ENCODE measurements around the gene SLC5A9. TPM values are rescaled to one million over a fixed set of nuclear protein-coding genes. Genes with fewer than 3 reads are reported as not detected.
"Not testable (repeated sequence)": the region's sequence is repeated elsewhere in the genome, so short reads cannot be mapped to it uniquely, and the experiment has no call there.

Gene SLC5A9
- total RNA-seq, 1 experiment from 2014 or later: not detected

DNA sequence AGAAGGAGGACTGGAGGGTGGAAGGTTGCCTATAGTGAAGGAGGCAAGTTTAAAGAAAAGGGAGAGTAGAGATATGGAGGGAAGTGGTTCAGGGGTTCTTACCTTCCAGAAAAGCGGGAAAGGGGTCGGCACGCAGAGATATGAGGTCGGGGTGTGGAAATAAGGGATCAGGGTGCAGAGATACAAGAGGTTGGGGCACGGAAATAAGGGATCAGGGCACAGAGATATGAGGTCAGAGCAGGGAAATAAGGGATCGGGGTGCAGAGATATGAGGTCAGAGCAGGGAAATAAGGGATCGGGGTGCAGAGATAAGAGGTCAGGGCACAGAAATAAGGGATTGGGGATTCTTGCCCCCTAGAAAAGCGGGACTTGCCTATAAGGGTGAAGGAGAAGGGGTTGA lies 9.1 kb upstream of the SLC5A9 start:
- not testable (repeated sequence) for DNase-seq (ENCODE audit: low spot score)

DNA sequence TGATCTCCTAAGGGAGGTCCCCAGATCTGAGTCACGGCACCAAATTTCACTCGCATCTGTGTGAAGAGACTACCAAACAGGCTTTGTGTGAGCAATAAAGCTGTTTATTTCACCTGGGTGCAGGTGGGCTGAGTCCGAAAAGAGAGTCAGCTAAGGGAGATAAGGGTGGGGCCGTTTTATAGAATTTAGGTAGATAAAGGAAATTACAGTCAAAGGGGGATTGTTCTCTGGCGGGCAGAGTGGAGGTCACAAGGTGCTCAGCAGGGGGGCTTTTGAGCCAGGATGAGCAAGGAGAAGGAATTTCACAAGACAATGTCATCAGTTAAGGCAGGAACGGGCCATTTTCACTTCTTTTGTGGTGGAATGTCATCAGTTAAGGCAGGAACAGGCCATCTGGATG lies 8.2 kb upstream of the SLC5A9 start:
- not testable (repeated sequence) for DNase-seq (ENCODE audit: low spot score)

GRCh38 chr1:48214820-48215219 lies 7.7 kb upstream of the SLC5A9 start:
- no peak for DNase-seq (ENCODE audit: low spot score)

DNA sequence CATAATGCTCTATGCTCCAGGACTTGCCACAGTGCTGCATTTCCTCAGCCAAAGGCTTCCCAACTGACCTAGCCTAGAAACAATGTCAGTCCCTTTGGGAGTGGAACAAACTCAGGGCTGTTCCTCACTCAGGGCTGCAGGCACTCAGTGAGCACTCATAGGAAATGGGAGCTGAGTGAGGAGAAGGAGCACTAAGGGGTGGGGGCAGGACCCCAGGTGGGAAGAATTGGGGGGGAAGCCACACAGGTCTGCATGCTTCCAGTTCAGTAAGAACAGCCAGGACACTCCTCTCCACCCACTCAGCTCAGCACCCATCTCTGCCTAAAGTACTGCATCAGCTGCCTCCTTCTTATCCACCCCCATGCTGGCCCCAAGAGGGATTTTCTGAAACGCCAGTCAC lies 7.3 kb upstream of the SLC5A9 start:
- DNase-seq (ENCODE audit: low spot score): no peak

GRCh38 chr1:48215889-48216288 lies 6.6 kb upstream of the SLC5A9 start:
- DNase-seq (ENCODE audit: low spot score): no peak

GRCh38 chr1:48216313-48216712 lies 6.2 kb upstream of the SLC5A9 start:
- no peak for DNase-seq (ENCODE audit: low spot score)

GRCh38 chr1:48216941-48217340 lies 5.6 kb upstream of the SLC5A9 start:
- DNase-seq (ENCODE audit: low spot score): no peak

DNA sequence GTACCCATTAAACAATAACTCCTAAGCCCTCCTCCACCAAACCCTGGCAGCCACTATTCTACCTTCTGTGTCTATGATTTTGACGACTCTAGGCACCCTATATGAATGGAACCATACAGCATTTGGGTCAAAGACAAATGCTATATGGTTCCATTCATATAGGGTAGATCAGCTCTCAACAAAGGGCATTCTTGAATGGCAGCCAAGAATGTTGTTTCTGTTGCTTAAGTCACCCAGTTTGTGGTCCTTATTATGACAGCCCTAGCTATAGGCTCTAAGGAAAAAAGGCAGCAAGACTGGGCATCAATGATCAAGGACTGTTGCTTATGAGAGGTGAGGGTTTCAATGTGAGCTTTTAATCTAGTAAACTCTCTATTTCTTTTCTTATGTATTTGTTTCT lies 4.7 kb upstream of the SLC5A9 start:
- DNase-seq (ENCODE audit: low spot score): no peak

GRCh38 chr1:48219803-48220202 lies 2.7 kb upstream of the SLC5A9 start:
- no peak for DNase-seq (ENCODE audit: low spot score)

- no peak for DNase-seq (ENCODE audit: low spot score)
Observed at GRCh38 chr1:48221122-48221521, 1.4 kb upstream of the SLC5A9 start.

DNA sequence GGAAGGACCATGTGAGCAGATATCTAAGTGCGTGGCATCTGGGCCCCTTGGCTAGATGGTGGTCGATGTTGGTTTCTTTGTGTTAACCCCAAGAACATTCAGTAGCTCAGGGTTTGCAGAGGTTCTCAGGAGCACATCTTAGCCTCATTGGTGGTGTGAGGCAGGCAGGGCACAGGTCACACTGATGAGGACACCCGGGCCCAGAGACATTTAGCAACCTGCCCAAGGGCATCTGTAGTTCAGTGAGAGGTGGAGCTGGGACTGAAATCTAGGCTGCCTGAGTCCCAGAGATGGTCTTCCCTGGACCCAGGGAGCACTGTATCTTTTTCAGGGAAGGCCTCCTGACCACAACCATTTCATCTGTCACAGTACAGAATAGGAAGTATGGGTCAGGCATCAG lies 859 bp upstream of the SLC5A9 start:
- no peak for DNase-seq (ENCODE audit: low spot score)

- no peak for DNase-seq (ENCODE audit: low spot score)
Observed at GRCh38 chr1:48223366-48224240, 1.1 kb downstream of the SLC5A9 start.

DNA sequence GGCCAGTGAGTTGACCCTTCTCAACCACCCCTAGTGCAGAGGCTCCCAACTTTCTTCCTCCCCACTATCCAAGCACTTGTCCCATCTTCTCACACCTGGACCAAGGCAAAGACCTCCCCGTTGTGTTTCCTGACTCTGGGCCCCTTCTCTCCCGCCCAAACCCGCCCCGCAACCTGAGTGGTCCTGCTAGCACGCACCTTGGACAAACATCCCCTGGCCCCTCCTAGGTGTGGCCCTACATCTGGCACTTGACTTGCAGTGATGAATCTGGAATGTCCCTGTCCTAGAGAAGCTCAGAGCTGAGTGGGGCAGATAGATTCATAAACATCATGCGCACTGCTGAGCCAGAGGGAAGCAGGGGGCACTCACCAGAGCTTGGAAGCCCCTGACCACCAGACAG lies 2.3 kb downstream of the SLC5A9 start:
- DNase-seq (ENCODE audit: low spot score): no peak

- no peak for DNase-seq (ENCODE audit: low spot score)
Observed at GRCh38 chr1:48225579-48225978, 3.1 kb downstream of the SLC5A9 start.

DNA sequence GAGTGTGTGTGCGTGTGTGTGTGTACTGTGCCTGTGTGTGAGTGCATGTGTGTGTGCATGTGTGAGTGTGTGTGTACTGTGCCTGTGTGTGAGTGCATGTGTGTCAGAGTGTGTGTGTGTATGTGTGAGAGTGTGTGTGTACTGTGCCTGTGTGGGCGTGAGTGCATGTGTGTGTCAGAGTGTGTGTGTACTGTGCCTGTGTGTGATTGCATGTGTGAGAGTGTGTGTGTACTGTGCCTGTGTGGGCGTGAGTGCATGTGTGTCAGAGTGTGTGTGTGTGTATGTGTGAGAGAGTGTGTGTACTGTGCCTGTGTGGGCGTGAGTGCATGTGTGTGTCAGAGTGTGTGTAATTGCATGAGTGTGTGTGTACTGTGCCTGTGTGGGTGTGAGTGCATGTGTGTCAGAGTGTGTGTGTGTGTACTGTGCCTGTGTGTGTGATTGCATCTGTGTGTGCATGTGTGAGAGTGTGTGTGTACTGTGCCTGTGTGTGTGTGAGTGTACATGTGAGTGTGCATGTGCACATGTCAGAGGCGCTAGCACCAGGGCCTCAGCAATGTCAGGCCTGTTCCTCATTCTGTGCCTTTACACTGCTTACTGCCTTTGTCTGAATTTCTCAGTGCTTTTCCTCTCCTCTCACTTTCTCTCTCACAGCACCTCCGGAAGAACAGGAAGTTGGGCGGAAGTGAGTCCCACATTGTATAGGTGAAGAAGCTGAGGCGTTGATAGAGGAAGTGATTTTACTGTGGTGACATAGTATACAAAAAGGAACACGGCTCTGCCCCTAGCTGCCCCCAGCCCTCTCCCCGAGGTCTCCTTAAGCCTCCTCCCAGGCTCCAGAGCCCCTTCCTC lies 4.9 kb downstream of the SLC5A9 start:
- no peak for DNase-seq (ENCODE audit: low spot score)

- no peak for DNase-seq (ENCODE audit: low spot score)
Observed at GRCh38 chr1:48228156-48228555, 5.6 kb downstream of the SLC5A9 start.

DNA sequence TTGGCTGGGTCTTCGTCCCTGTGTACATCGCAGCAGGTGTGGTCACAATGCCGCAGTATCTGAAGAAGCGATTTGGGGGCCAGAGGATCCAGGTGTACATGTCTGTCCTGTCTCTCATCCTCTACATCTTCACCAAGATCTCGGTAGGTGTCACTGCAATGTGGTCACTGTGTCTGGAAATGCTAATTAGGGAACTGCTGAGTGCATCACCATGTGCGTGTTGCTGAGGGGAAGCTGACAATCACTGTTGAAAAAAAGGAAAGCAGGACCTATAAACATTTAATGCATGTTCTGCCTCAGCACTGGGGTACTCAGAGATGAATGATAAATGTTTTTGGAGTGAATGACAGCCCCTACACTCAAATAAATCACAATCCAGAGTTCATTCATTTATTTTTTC lies 6.8 kb downstream of the SLC5A9 start:
- no peak for DNase-seq (ENCODE audit: low spot score)

GRCh38 chr1:48230236-48230635 lies 7.7 kb downstream of the SLC5A9 start:
- DNase-seq (ENCODE audit: low spot score): no peak

DNA sequence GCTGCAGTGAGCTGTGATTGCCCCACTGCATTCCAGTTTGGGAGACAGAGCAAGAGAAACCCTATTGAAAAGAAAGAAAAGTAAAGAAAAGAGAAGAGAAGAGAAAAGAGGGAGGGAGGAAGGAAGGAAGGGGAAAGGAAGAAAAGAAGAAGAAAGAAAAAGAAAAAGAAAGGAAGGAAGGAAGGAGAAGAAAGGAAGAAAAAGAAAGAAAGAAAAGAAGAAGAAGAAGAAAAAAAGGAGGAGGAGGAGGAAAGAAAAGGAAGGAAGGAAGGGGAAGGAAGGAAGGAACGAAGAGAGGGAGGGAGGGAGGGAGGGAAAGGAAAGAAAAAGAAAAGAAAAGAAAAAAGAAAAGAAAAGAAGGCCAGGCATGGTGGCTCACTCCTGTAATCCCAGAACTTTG lies 10.2 kb downstream of the SLC5A9 start:
- no peak for DNase-seq (ENCODE audit: low spot score)

DNA sequence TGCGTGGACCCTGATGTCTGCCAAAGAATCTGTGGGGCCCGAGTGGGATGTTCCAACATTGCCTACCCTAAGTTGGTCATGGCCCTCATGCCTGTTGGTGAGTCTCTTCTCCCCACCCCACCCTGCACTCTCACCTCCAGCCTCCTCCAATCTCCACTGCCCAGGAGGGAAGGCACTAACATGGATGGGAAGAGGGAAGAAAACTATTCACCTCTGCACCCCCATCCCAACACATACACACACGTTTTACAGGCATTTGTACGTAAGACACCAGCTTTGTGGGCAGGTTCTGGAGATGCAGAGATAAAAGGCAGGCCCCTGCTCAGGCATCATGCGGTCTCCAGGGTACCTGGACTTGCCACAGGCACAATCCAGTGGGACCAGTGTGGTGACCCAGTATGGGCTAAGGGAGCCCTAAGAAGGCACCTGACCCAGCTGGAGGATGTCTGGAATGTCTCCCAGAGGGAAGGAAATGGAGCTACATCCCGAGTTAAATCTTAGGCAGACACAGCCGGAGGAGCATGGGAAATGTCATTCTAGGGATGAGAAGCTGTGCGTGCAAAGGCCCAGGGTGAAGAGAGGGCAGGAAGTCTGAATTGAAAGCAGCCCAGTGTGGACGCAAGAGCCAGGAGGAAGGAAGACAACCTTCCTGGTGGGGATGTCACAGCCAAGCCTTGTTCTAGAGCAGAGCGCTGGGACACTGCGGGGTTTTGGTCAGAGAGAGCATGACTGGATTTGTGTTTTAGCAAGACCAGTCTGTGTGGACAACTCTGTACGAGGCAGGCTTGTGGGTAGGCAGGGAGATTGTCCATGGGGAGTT lies 11.4 kb downstream of the SLC5A9 start:
- DNase-seq (ENCODE audit: low spot score): no peak

- no peak for DNase-seq (ENCODE audit: low spot score)
Observed at GRCh38 chr1:48235652-48236051, 13.1 kb downstream of the SLC5A9 start.
